Activated CD8-positive, alpha-beta memory T cell treated with anti-CD3 and anti-CD28 coated beads, Interleukin-2, amount 10 ng/mL, durations not matched to agents 7 days and 5 days (primary cell): ENCODE results near the gene SRCIN1. TPM values are rescaled to one million over a fixed set of nuclear protein-coding genes. Genes with fewer than 3 reads are reported as not detected.

Source experiments
- ATAC-seq: fragments of 150-1000 bp; cut with Tn5 transposase; one replicate; pipeline ENCODE4 v1.10.0; 2021; ENCODE audit warnings: moderate library complexity
- CTCF ChIA-PET: fragments of 350-600 bp; sonication (Branson Sonifier 250); formaldehyde crosslinking; loops from one replicate; lab custom pipeline; 2021; ENCODE audit warnings: antibody characterized with exemption; lab: Charles Lee
- DNase-seq: peaks from one replicate; pipeline ENCODE4 v3.0.0-alpha.2; 2020
- H3K27ac Mint-ChIP-seq: one replicate; pipeline ENCODE4 v1.8.0; 2021; ENCODE audit warnings: mild to moderate bottlenecking, mixed read lengths
- H3K27me3 Mint-ChIP-seq: one replicate; pipeline ENCODE4 v1.8.0; 2021; ENCODE audit warnings: mixed read lengths
- H3K36me3 Mint-ChIP-seq: one replicate; pipeline ENCODE4 v1.8.0; 2021; ENCODE audit warnings: mild to moderate bottlenecking, mixed read lengths
- H3K4me1 Mint-ChIP-seq: one replicate; pipeline ENCODE4 v1.8.0; 2021; ENCODE audit warnings: mixed read lengths
- H3K4me3 Mint-ChIP-seq: one replicate; pipeline ENCODE4 v1.8.0; 2021; ENCODE audit warnings: mild to moderate bottlenecking, moderate library complexity, mixed read lengths
- H3K9me3 Mint-ChIP-seq: one replicate; pipeline ENCODE4 v1.8.0; 2022; ENCODE audit warnings: low read depth, mixed read lengths
- total RNA-seq, 2 experiments: library from RNA; stranded (reverse); gene quantifications; one replicate each; pipeline ENCODE4 v1.2.3, GENCODE V29; 2021

The SRCIN1 gene
- total RNA-seq, 2 experiments from 2014 or later = 0.26 to 0.30 TPM

GRCh38 chr17:38559880-38560230 is 45.9 kb downstream of the SRCIN1 start:
- CTCF ChIA-PET = interaction anchor here (1.0 to 8.8 kb wide), 20 partner anchors 12 to 802 kb away, joined by 3 to 365 read pairs (median 10); partner anchors contain the start of genes EPOP, PSMB3, SOCS7 and SRCIN1
- peaks cover 69% of the 10 kb centered on the region for H3K27me3 Mint-ChIP-seq
- ATAC-seq = no peak

GRCh38 chr17:38559051-38559879 is 46.5 kb downstream of the SRCIN1 start:
- H3K27me3 Mint-ChIP-seq = peaks cover 69% of the 10 kb centered on the region
- peak overlapping the region; percentile 22 for H3K27ac Mint-ChIP-seq
- H3K36me3 Mint-ChIP-seq = no peaks in the 10 kb centered on the region
- DNase-seq (peak; percentile 92), ATAC-seq (peak; percentile 80)
- peak overlapping the region; percentile 78 for H3K4me3 Mint-ChIP-seq
- CTCF ChIA-PET = interaction anchor here (0.8 to 8.8 kb wide), 29 partner anchors 11 to 801 kb away, joined by 3 to 365 read pairs (median 5); partner anchors contain the start of genes CISD3, EPOP, PSMB3 and SOCS7
- no peaks in the 10 kb centered on the region for H3K9me3 Mint-ChIP-seq
- H3K4me1 Mint-ChIP-seq = peaks cover 26% of the 10 kb centered on the region

More at GRCh38 chr17:38559880-38560230, 45.9 kb downstream of the SRCIN1 start:
- no peak overlapping the region for H3K4me3 Mint-ChIP-seq
- H3K4me1 Mint-ChIP-seq = peaks cover 26% of the 10 kb centered on the region
- H3K36me3 Mint-ChIP-seq = no peaks in the 10 kb centered on the region
- DNase-seq = no peak
- no peaks in the 10 kb centered on the region for H3K9me3 Mint-ChIP-seq
- H3K27ac Mint-ChIP-seq = no peak overlapping the region

GRCh38 chr17:38558728-38559050 is 47.1 kb downstream of the SRCIN1 start:
- Mint-ChIP-seq H3K4me1 (peaks cover 26% of the 10 kb centered on the region), H3K4me3 (peak overlapping the region; percentile 78), H3K27ac (no peak overlapping the region), H3K27me3 (peaks cover 64% of the 10 kb centered on the region), H3K36me3 (no peaks in the 10 kb centered on the region), H3K9me3 (no peaks in the 10 kb centered on the region)
- CTCF ChIA-PET = interaction anchor here (0.7 to 8.8 kb wide), 41 partner anchors 8 to 801 kb away, joined by 3 to 365 read pairs (median 5); partner anchors contain the start of genes CISD3, EPOP, PSMB3 and SRCIN1
- ATAC-seq (peak; percentile 16), DNase-seq (no peak)

- DNase-seq (peak; percentile 92), ATAC-seq (peak; percentile 85)
- H3K9me3 Mint-ChIP-seq = no peaks in the 10 kb centered on the region
- H3K4me1 Mint-ChIP-seq = peaks cover 24% of the 10 kb centered on the region
- H3K36me3 Mint-ChIP-seq = no peaks in the 10 kb centered on the region
- CTCF ChIA-PET = interaction anchor here (0.6 to 8.8 kb wide), 43 partner anchors 8 to 742 kb away, joined by 3 to 365 read pairs (median 5); partner anchors contain the start of genes CISD3, EPOP, SRCIN1 and STAC2
- H3K27me3 Mint-ChIP-seq = peaks cover 63% of the 10 kb centered on the region
- H3K4me3 Mint-ChIP-seq = peak overlapping the region; percentile 78
- H3K27ac Mint-ChIP-seq = no peak overlapping the region
Observed at GRCh38 chr17:38557836-38558727, 47.7 kb downstream of the SRCIN1 start.

GRCh38 chr17:38557396-38557795 is 48.4 kb downstream of the SRCIN1 start:
- H3K9me3 Mint-ChIP-seq = no peaks in the 10 kb centered on the region
- DNase-seq = no peak
- H3K4me1 Mint-ChIP-seq = peaks cover 24% of the 10 kb centered on the region
- no peak for ATAC-seq
- peaks cover 56% of the 10 kb centered on the region for H3K27me3 Mint-ChIP-seq
- no peak overlapping the region for H3K27ac Mint-ChIP-seq
- no peak overlapping the region for H3K4me3 Mint-ChIP-seq
- H3K36me3 Mint-ChIP-seq = no peaks in the 10 kb centered on the region
- CTCF ChIA-PET = interaction anchor here (0.6 to 8.8 kb wide), 38 partner anchors 9 to 741 kb away, joined by 3 to 365 read pairs (median 7); partner anchors contain the start of genes CISD3, EPOP, SRCIN1 and STAC2

GRCh38 chr17:38556239-38556638 is 49.5 kb downstream of the SRCIN1 start:
- ATAC-seq (no peak), DNase-seq (no peak)
- peaks cover 24% of the 10 kb centered on the region for H3K4me1 Mint-ChIP-seq
- H3K27ac Mint-ChIP-seq = no peak overlapping the region
- CTCF ChIA-PET = interaction anchor here (0.8 to 8.8 kb wide), 11 partner anchors 21 to 179 kb away, joined by 3 to 365 read pairs (median 3); no protein-coding TSS in a partner anchor
- H3K9me3 Mint-ChIP-seq = no peaks in the 10 kb centered on the region
- H3K36me3 Mint-ChIP-seq = no peaks in the 10 kb centered on the region
- H3K27me3 Mint-ChIP-seq = peaks cover 53% of the 10 kb centered on the region
- no peak overlapping the region for H3K4me3 Mint-ChIP-seq

- Mint-ChIP-seq H3K27ac (no peak overlapping the region), H3K4me3 (no peak overlapping the region), H3K9me3 (no peaks in the 10 kb centered on the region), H3K36me3 (no peaks in the 10 kb centered on the region), H3K27me3 (peaks cover 37% of the 10 kb centered on the region), H3K4me1 (peaks cover 17% of the 10 kb centered on the region)
- ATAC-seq (no peak), DNase-seq (no peak)
- CTCF ChIA-PET = interaction anchor here (0.7 to 8.8 kb wide), 7 partner anchors 23 to 180 kb away, joined by 3 to 365 read pairs (median 3); no protein-coding TSS in a partner anchor
Observed at GRCh38 chr17:38554430-38555350, 51.1 kb downstream of the SRCIN1 start.

GRCh38 chr17:38552343-38552742 is 53.4 kb downstream of the SRCIN1 start:
- H3K4me3 Mint-ChIP-seq = no peak overlapping the region
- CTCF ChIA-PET = interaction anchor here (8.8 kb wide), 1 partner anchor 114 kb away, joined by 365 read pairs; no protein-coding TSS in a partner anchor
- no peaks in the 10 kb centered on the region for H3K36me3 Mint-ChIP-seq
- peaks cover under 1% of the 10 kb centered on the region for H3K4me1 Mint-ChIP-seq
- no peak overlapping the region for H3K27ac Mint-ChIP-seq
- no peaks in the 10 kb centered on the region for H3K9me3 Mint-ChIP-seq
- DNase-seq = no peak
- no peak for ATAC-seq
- peaks cover 30% of the 10 kb centered on the region for H3K27me3 Mint-ChIP-seq

GRCh38 chr17:38551121-38551520 is 54.6 kb downstream of the SRCIN1 start:
- no peak overlapping the region for H3K27ac Mint-ChIP-seq
- ATAC-seq (no peak), DNase-seq (no peak)
- CTCF ChIA-PET = no interaction called here
- H3K27me3 Mint-ChIP-seq = peaks cover 35% of the 10 kb centered on the region
- H3K4me1 Mint-ChIP-seq = no peaks in the 10 kb centered on the region
- no peak overlapping the region for H3K4me3 Mint-ChIP-seq
- H3K36me3 Mint-ChIP-seq = no peaks in the 10 kb centered on the region
- H3K9me3 Mint-ChIP-seq = no peaks in the 10 kb centered on the region

- no peaks in the 10 kb centered on the region for H3K36me3 Mint-ChIP-seq
- ATAC-seq (no peak), DNase-seq (no peak)
- H3K27me3 Mint-ChIP-seq = peaks cover 34% of the 10 kb centered on the region
- H3K27ac Mint-ChIP-seq = no peak overlapping the region
- no peaks in the 10 kb centered on the region for H3K9me3 Mint-ChIP-seq
- H3K4me3 Mint-ChIP-seq = no peak overlapping the region
- no peaks in the 10 kb centered on the region for H3K4me1 Mint-ChIP-seq
- CTCF ChIA-PET = no interaction called here
Observed at GRCh38 chr17:38550661-38551060, 55.1 kb downstream of the SRCIN1 start.

GRCh38 chr17:38549285-38549684 is 56.5 kb downstream of the SRCIN1 start:
- Mint-ChIP-seq H3K27ac (no peak overlapping the region), H3K36me3 (no peaks in the 10 kb centered on the region)
- DNase-seq = no peak

GRCh38 chr17:38547444-38547843 is 58.3 kb downstream of the SRCIN1 start:
- ATAC-seq (no peak), DNase-seq (no peak)
- Mint-ChIP-seq H3K36me3 (no peaks in the 10 kb centered on the region), H3K4me1 (no peaks in the 10 kb centered on the region), H3K9me3 (no peaks in the 10 kb centered on the region), H3K27ac (no peak overlapping the region), H3K27me3 (peaks cover 15% of the 10 kb centered on the region), H3K4me3 (no peak overlapping the region)
- CTCF ChIA-PET = interaction anchor here (1.4 to 3.0 kb wide), 2 partner anchors 11 to 116 kb away, joined by 5 to 24 read pairs; no protein-coding TSS in a partner anchor

More at GRCh38 chr17:38549285-38549684, 56.5 kb downstream of the SRCIN1 start:
- CTCF ChIA-PET = interaction anchor here (1.3 to 3.0 kb wide), 2 partner anchors 9 to 57 kb away, joined by 3 to 24 read pairs; no protein-coding TSS in a partner anchor
- H3K4me3 Mint-ChIP-seq = no peak overlapping the region
- no peaks in the 10 kb centered on the region for H3K4me1 Mint-ChIP-seq
- no peaks in the 10 kb centered on the region for H3K9me3 Mint-ChIP-seq
- peaks cover 21% of the 10 kb centered on the region for H3K27me3 Mint-ChIP-seq
- no peak for ATAC-seq
